ENCODE measurements around the gene STAT5A.
"Not testable (repeated sequence)": the region's sequence is repeated elsewhere in the genome, so short reads cannot be mapped to it uniquely, and the experiment has no call there.

STAT5A gene

DNA sequence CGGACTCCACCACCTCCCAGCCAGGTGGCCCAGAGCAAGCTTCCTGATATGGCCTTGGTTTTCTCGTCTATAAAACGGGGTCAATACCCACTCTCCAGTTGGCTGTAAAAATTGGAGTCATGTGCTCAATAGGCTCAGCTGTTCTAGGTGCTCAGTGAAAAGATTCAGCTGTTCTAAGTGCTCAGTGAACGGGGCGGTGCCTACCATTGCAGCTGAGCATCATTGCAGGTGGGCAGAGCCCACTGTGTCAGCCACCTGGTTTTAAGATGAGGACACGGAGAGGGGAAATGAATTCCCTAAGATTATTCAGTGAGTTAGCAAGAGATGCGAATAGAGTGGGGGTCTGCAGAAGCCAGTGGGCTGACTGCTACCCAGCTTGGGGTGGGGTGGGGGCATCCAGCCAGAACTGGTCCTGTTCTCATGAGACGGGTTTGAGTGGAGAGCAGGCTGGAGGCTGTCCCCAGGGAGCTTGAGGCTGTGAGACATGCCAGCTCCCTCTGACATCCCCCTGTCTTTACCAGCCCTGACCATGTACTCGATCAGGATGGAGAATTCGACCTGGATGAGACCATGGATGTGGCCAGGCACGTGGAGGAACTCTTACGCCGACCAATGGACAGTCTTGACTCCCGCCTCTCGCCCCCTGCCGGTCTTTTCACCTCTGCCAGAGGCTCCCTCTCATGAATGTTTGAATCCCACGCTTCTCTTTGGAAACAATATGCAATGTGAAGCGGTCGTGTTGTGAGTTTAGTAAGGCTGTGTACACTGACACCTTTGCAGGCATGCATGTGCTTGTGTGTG, 21.9 kb downstream of the STAT5A start:
- peak overlapping the region; percentile 80 to 89 for H3K27ac Mint-ChIP-seq

DNA sequence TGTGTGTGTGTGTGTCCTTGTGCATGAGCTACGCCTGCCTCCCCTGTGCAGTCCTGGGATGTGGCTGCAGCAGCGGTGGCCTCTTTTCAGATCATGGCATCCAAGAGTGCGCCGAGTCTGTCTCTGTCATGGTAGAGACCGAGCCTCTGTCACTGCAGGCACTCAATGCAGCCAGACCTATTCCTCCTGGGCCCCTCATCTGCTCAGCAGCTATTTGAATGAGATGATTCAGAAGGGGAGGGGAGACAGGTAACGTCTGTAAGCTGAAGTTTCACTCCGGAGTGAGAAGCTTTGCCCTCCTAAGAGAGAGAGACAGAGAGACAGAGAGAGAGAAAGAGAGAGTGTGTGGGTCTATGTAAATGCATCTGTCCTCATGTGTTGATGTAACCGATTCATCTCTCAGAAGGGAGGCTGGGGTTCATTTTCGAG, 22.5 kb downstream of the STAT5A start:
- Mint-ChIP-seq H3K27me3 (no peaks in the 10 kb centered on the region), H3K27ac (peak overlapping the region; percentile 80 to 88), H3K4me3 (no peak overlapping the region), H3K9me3 (no peaks in the 10 kb centered on the region), H3K36me3 (ENCODE audit: insufficient read depth) (peaks cover 81% of the 10 kb centered on the region), H3K4me1 (ENCODE audit: low read depth in 2 of 2) (peaks cover 25 to 26% of the 10 kb centered on the region in 2 donors)
- no peak for ATAC-seq (replicated peaks)
- DNase-seq: no peak

More for the DNA sequence above, 21.9 kb downstream of the STAT5A start:
- no peaks in the 10 kb centered on the region for H3K27me3 Mint-ChIP-seq
- no peak overlapping the region for H3K4me3 Mint-ChIP-seq
- ATAC-seq (replicated peaks): no peak
- peaks cover 78% of the 10 kb centered on the region for H3K36me3 Mint-ChIP-seq (ENCODE audit: insufficient read depth)
- no peak for DNase-seq
- no peaks in the 10 kb centered on the region for H3K9me3 Mint-ChIP-seq
- peaks cover 20 to 24% of the 10 kb centered on the region in 2 donors for H3K4me1 Mint-ChIP-seq (ENCODE audit: low read depth in 2 of 2)

DNA sequence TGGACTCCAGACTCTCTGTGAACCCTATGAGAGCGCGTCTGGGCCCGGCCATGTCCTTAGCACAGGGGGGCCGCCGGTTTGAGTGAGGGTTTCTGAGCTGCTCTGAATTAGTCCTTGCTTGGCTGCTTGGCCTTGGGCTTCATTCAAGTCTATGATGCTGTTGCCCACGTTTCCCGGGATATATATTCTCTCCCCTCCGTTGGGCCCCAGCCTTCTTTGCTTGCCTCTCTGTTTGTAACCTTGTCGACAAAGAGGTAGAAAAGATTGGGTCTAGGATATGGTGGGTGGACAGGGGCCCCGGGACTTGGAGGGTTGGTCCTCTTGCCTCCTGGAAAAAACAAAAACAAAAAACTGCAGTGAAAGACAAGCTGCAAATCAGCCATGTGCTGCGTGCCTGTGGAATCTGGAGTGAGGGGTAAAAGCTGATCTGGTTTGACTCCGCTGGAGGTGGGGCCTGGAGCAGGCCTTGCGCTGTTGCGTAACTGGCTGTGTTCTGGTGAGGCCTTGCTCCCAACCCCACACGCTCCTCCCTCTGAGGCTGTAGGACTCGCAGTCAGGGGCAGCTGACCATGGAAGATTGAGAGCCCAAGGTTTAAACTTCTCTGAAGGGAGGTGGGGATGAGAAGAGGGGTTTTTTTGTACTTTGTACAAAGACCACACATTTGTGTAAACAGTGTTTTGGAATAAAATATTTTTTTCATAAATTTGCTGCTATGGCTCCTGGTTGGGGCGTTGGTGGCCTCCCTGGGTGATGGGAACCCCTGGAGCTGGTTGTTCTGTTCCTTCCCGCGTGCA, 23.1 kb downstream of the STAT5A start:
- peaks cover 81% of the 10 kb centered on the region for H3K36me3 Mint-ChIP-seq (ENCODE audit: insufficient read depth)

DNA sequence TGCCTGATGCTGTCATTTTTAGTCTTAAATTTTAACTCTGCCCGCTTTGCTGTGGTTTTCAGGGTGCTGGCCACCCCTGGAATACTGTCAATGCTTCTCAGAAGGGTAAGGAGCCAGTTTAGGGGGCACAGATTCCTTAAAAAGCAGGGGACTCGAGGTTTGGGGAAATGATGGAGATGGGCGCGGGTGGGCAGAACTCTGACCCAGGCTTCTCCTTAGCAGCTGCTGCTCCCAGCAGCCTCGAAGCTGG, 23.7 kb downstream of the STAT5A start:
- Mint-ChIP-seq H3K36me3 (ENCODE audit: insufficient read depth) (peaks cover 81% of the 10 kb centered on the region), H3K27me3 (no peaks in the 10 kb centered on the region), H3K4me1 (ENCODE audit: low read depth in 2 of 2) (peaks cover 20 to 26% of the 10 kb centered on the region in 2 donors), H3K27ac (peak overlapping the region; percentile 49 to 88), H3K9me3 (no peaks in the 10 kb centered on the region), H3K4me3 (peak overlapping the region; percentile 70 to 74)
- no peak for ATAC-seq (replicated peaks)
- DNase-seq: no peak

More for the DNA sequence above, 23.1 kb downstream of the STAT5A start:
- Mint-ChIP-seq H3K9me3 (no peaks in the 10 kb centered on the region), H3K27ac (peak overlapping the region; percentile 80 to 88), H3K4me1 (ENCODE audit: low read depth in 2 of 2) (peaks cover 20 to 26% of the 10 kb centered on the region in 2 donors), H3K27me3 (no peaks in the 10 kb centered on the region), H3K4me3 (peak overlapping the region; percentile 70 to 74)
- DNase-seq: no peak
- ATAC-seq (replicated peaks): no peak

DNA sequence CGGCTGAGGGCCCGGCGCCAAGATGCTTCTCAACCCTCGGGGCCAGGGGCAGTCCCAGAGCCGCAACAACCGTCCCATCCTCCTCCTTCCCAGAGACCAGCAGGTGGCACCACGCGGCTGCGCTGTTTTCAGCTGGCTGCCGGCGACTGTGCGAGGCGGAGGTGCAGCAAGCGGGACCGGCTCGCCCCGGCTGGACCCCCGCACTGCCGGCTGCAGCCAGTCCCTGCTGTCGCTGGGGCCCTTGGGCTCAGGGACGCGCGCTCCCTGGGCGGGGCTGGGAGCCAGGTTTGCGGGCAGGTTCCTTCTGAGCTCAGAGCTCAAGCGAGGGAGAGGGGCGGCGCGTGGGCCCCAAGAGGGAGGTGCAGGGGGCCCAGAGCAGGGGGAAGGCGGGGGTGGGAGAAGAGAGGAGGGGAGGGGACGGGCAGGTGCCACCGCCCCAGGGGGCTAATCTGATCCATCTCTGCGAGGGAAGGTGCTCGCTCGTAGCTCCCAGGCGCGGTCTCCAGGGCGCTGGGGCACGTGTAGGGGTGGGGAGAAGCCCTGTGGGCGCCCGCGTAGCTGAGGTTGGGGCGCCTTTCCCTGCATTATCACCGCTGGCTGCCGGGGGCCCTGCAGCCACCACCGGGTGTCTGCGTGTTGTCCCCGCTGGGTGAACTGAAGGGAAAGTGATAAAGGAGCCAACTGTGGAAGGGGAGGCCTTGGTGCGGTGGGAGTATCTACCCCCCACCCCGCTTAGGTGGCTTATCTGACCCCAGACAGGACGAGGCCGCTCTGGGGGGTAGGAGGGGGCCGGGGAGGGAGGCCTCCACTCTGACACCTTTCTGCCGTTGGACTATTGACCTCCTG, 24.2 kb downstream of the STAT5A start:
- peak overlapping the region; percentile 70 to 74 for H3K4me3 Mint-ChIP-seq

DNA sequence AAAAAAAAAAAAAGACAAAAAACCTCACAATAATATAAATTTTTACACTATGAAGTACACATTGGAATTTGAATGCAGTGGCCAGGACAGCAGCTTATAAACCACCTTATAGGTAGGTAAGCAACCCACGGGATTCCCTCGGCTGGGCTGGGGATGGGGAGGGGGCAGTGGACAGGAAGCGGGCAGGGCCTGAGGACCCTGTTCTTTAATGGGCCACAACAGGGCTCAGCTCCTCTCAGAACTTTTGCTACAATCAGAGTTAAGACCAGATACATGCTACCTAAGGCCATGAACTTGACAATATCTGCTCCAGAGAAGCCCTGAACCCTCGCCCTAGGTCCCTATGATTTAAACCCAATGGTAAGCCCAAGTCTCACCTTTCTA, 25.1 kb downstream of the STAT5A start:
- no peak for ATAC-seq (replicated peaks)
- no peaks in the 10 kb centered on the region for H3K27me3 Mint-ChIP-seq
- peaks cover 79% of the 10 kb centered on the region for H3K36me3 Mint-ChIP-seq (ENCODE audit: insufficient read depth)
- no peak for DNase-seq
- H3K27ac Mint-ChIP-seq: peak overlapping the region; percentile 49 to 88
- peaks cover 20 to 26% of the 10 kb centered on the region in 2 donors for H3K4me1 Mint-ChIP-seq (ENCODE audit: low read depth in 2 of 2)
- peak overlapping the region in 1 of 2 donors; percentile 46 for H3K4me3 Mint-ChIP-seq
- no peaks in the 10 kb centered on the region for H3K9me3 Mint-ChIP-seq

More for the DNA sequence above, 24.2 kb downstream of the STAT5A start:
- H3K27ac Mint-ChIP-seq: peak overlapping the region; percentile 49 to 88
- H3K36me3 Mint-ChIP-seq (ENCODE audit: insufficient read depth): peaks cover 80% of the 10 kb centered on the region
- ATAC-seq (replicated peaks) (peak; percentile 72), DNase-seq (peak; percentile 66 to 67 (median 66))
- H3K4me1 Mint-ChIP-seq (ENCODE audit: low read depth in 2 of 2): peaks cover 20 to 26% of the 10 kb centered on the region in 2 donors
- no peaks in the 10 kb centered on the region for H3K27me3 Mint-ChIP-seq
- H3K9me3 Mint-ChIP-seq: no peaks in the 10 kb centered on the region

DNA sequence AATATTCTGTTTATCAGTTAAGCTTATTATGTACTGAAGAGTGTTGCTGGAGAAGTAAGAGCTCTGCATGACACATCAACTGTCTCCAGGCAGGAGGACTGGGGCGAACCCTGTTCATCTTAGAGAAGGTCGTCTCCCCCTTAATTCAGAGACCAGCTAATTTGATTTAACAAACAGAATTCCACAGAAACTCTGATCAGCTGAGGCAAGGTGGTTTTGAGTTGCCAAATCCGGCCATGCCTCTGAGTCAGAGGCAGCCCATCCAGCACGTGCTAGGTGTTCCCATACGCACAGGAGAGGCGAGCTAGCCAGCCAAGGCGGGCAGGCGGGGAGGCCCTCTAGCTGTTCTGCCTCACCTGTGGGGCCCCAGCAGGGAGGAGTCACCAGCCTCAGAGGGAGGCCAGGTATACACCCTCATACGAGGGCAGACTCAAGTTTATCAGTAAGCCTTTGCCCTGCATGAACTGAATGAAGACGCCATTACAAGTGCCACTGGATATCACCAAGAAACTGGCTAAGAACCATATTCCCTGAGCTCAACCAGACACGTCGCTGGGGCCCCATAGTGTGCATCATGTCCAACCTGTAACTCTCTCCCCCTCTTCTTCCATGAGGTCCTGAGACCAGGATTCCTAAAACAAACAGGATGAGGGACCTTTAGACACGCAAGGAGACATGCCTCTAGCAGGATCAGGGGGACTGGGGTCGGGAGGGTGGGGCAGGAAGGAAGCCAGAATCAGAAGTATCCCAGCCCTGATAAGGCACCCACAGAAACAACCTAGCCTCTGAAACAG, 25.7 kb downstream of the STAT5A start:
- peak overlapping the region in 1 of 2 donors; percentile 88 for H3K27ac Mint-ChIP-seq
- no peaks in the 10 kb centered on the region for H3K9me3 Mint-ChIP-seq
- H3K27me3 Mint-ChIP-seq: no peaks in the 10 kb centered on the region
- ATAC-seq (replicated peaks): no peak
- DNase-seq: no peak
- peak overlapping the region in 1 of 2 donors; percentile 46 for H3K4me3 Mint-ChIP-seq
- peaks cover 78% of the 10 kb centered on the region for H3K36me3 Mint-ChIP-seq (ENCODE audit: insufficient read depth)
- H3K4me1 Mint-ChIP-seq (ENCODE audit: low read depth in 2 of 2): peaks cover 20 to 26% of the 10 kb centered on the region in 2 donors

DNA sequence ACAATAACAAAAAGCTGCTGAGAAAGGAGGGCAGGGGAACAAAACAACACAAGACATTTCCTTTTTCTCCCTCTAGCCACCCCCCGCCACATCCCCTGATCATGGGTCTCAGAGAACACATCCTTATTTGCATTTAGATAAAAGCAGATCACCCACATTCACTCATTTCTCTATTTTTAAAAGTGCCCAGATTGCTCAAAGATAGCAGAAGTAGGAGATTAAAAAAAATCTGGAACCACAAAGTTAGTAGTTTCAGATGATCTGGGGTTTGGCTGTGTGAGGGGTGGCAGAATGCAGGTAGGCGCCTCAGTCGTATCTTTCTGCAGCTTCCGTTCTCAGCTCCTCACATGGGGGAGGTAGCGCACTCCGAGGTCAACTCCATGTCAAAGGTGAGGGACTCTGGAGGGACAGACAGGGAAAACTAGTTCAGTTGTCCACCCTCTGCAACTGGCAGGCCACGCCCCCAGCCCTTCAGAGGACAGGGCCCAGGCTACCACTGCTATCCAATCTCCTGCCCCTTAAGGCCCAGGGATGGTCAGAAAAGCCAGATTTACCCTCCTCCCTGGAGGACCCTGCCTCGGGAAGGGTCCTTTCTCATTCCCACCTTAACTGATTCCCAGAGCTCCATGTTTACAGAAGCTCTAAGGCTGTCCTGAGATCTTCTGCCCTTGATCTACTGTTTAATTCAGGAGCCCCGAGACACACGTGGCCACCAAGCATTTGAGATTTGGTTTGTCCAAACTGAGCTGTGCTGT, 27.3 kb downstream of the STAT5A start:
- Mint-ChIP-seq H3K36me3 (ENCODE audit: insufficient read depth) (peaks cover 83% of the 10 kb centered on the region), H3K27me3 (no peaks in the 10 kb centered on the region), H3K27ac (peak overlapping the region in 1 of 2 donors; percentile 79), H3K4me3 (peak overlapping the region; percentile 8 to 49), H3K9me3 (no peaks in the 10 kb centered on the region), H3K4me1 (ENCODE audit: low read depth in 2 of 2) (peaks cover 25 to 33% of the 10 kb centered on the region in 2 donors)
- DNase-seq: no peak
- peak; percentile 36 for ATAC-seq (replicated peaks)

DNA sequence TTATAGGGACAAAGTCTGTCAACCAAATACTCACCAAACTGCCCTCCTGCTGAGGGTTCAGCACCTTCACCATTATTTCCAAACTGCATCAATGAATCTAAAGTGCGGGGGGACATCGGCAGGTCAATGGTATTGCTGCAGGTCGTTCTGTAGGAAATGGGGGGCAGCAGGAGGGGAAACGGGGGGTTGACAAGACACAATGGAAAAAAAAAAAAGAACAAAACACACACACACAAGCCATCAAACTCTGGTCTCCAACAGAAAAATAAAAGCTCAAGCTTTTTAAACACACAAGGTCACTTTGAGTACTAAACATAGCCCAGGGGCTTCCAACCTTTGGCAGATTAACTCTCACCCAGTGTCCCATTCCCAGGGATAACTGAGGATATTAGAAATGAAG, 28.5 kb downstream of the STAT5A start:
- Mint-ChIP-seq H3K27ac (peak overlapping the region in 1 of 2 donors; percentile 17), H3K4me1 (ENCODE audit: low read depth in 2 of 2) (peaks cover 16 to 27% of the 10 kb centered on the region in 2 donors), H3K9me3 (no peaks in the 10 kb centered on the region), H3K36me3 (ENCODE audit: insufficient read depth) (peaks cover 83% of the 10 kb centered on the region), H3K4me3 (no peak overlapping the region), H3K27me3 (no peaks in the 10 kb centered on the region)
- no peak for ATAC-seq (replicated peaks)
- no peak for DNase-seq

DNA sequence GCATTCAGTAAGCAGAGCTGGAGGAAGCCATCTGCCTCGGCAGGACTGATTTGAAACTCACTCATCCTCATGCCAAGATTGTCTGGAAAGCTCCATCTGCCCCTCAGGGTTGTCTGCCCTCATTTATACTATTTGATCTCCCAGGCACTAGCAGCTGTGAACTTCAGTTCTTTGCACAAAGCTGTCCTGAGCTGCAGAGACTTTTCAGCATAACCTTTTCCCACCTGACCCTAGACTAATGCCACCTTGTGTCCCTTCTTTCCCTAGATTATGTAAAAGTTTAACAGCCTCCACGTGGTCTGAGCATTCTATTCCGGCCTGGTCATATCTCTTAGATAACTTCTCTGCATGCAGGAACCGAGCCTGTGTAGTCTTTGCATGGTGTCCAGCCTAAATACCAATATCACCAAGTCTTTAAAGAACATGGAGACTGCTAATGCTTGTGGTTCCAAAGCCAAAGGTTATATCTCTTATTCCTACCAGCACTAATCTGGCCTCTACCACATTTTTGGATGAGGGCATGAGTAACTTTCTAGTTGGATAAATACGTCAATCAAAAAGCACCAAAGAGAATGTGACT, 29.1 kb downstream of the STAT5A start:
- Mint-ChIP-seq H3K4me1 (ENCODE audit: low read depth in 2 of 2) (peaks cover 13 to 27% of the 10 kb centered on the region in 2 donors), H3K9me3 (no peaks in the 10 kb centered on the region), H3K4me3 (no peak overlapping the region), H3K27ac (peak overlapping the region in 1 of 2 donors; percentile 17), H3K36me3 (ENCODE audit: insufficient read depth) (peaks cover 86% of the 10 kb centered on the region), H3K27me3 (no peaks in the 10 kb centered on the region)
- DNase-seq: no peak
- ATAC-seq (replicated peaks): no peak

DNA sequence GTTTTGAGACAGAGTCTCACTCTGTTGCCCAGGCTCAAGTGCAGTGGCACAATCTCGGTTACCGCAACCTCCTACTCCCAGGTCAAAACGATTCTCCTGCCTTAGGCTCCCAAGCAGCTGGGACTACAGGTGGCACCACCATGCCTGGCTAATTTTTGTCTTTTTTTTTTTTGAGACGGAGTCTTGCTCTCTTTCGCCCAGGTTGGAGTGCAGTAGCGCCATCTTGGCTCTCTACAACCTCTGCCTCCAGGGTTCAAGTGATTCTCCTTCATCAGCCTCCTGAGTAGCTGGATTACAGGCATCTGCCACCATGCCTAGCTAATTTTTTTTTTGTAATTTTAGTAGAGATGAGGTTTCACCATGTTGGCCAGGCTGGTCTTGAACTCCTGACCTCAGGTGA, 29.7 kb downstream of the STAT5A start:
- not testable (repeated sequence) for DNase-seq; ATAC-seq (replicated peaks); H3K9me3 Mint-ChIP-seq; H3K4me3 Mint-ChIP-seq; H3K27me3 Mint-ChIP-seq
- H3K4me1 Mint-ChIP-seq (ENCODE audit: low read depth in 2 of 2): peaks cover 17 to 28% of the 10 kb centered on the region in 2 donors
- H3K27ac Mint-ChIP-seq: peak overlapping the region in 1 of 2 donors; percentile 17
- peaks cover 86% of the 10 kb centered on the region for H3K36me3 Mint-ChIP-seq (ENCODE audit: insufficient read depth)

DNA sequence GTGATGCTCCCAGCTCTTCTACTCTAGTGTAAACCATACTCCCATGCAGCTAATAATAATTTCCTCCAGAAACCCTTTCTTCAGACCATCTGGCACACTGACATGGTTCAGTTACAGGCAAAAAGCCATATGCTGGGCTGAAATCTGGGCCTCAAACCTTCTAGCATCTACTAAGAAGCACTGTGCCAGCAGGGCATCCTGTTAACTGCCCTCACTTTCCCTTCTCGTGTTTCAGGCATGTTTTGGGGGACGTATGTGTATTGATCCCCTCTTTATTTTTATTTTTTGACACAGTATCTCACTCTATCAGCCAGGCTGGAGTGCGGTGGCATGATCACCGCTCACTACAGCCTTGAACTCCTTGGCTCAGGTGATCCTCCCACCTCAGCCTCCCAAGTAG, 33.3 kb downstream of the STAT5A start:
- Mint-ChIP-seq H3K27me3 (no peaks in the 10 kb centered on the region), H3K27ac (peak overlapping the region in 1 of 2 donors; percentile 26), H3K36me3 (ENCODE audit: insufficient read depth) (peaks cover 91% of the 10 kb centered on the region), H3K4me1 (ENCODE audit: low read depth in 2 of 2) (peaks cover 15 to 16% of the 10 kb centered on the region in 2 donors), H3K4me3 (no peak overlapping the region), H3K9me3 (no peaks in the 10 kb centered on the region)
- DNase-seq (no peak), ATAC-seq (replicated peaks) (no peak)

Measured in effector memory CD8-positive, alpha-beta T cell (primary cell).